ENCODE measurements around the gene TMEM131. TPM values are rescaled to one million over a fixed set of nuclear protein-coding genes. Genes with fewer than 3 reads are reported as not detected.

TMEM131 gene
- total RNA-seq, 4 donors from 2014 or later, result 78.4 to 86.4 (median 80.5) TPM

GRCh38 chr2:97760480-97761049 lies 235.2 kb downstream of the TMEM131 start:
- TF ChIP-seq, protein P1, sequence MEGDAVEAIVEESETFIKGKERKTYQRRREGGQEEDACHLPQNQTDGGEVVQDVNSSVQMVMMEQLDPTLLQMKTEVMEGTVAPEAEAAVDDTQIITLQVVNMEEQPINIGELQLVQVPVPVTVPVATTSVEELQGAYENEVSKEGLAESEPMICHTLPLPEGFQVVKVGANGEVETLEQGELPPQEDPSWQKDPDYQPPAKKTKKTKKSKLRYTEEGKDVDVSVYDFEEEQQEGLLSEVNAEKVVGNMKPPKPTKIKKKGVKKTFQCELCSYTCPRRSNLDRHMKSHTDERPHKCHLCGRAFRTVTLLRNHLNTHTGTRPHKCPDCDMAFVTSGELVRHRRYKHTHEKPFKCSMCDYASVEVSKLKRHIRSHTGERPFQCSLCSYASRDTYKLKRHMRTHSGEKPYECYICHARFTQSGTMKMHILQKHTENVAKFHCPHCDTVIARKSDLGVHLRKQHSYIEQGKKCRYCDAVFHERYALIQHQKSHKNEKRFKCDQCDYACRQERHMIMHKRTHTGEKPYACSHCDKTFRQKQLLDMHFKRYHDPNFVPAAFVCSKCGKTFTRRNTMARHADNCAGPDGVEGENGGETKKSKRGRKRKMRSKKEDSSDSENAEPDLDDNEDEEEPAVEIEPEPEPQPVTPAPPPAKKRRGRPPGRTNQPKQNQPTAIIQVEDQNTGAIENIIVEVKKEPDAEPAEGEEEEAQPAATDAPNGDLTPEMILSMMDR (IDR thresholded peaks at IDR 0.05), result no peak
- TF ChIP-seq POLR2AphosphoS5 (IDR thresholded peaks at IDR 0.05), result no peak
- TF ChIP-seq EP300 (IDR thresholded peaks at IDR 0.05; ENCODE audit: low read depth), result no peak
- no peak for TF ChIP-seq POLR2A (IDR thresholded peaks at IDR 0.05)
- no peak overlapping the region for H3K27ac ChIP-seq
- WGBS, 2 donors (ENCODE audit: low coverage in 1 of 2), result 80 to 97% methylated on average over 1 to 17 of the region's 17 CpGs
- intact Hi-C loops (cut with DNase I; ENCODE audit: low total_unique reads) (no loop called here), in situ Hi-C loops (cut with MboI; ENCODE audit: low pct_ligation_motif_present in 1 of 4, low pct_unique_long_range_greater_than_20kb in 1 of 4, low sequenced_read_pairs in 3 of 4) (no loop called here)
- no peak for DNase-seq
- H3K4me3 ChIP-seq, result no peak overlapping the region
- H3K4me1 ChIP-seq, result no peaks in the 10 kb centered on the region
- peaks cover 0 to 66% (median 18%) of the 10 kb centered on the region in 4 donors for H3K36me3 ChIP-seq
- H3K9me3 ChIP-seq, result no peaks in the 10 kb centered on the region
- no peaks in the 10 kb centered on the region for H3K27me3 ChIP-seq

- Histone ChIP-seq H3K9me3 (no peaks in the 10 kb centered on the region), H3K4me1 (no peaks in the 10 kb centered on the region), H3K27me3 (no peaks in the 10 kb centered on the region), H3K27ac (no peak overlapping the region), H3K36me3 (peaks cover 0 to 60% (median 14%) of the 10 kb centered on the region in 4 donors), H3K4me3 (no peak overlapping the region)
- DNase-seq, result no peak
- 86 to 89% methylated on average over 7 to 9 of the region's 9 CpGs for WGBS, 2 donors (ENCODE audit: low coverage in 1 of 2)
- intact Hi-C loops (cut with DNase I; ENCODE audit: low total_unique reads), result no loop called here
- TF ChIP-seq POLR2AphosphoS5 (IDR thresholded peaks at IDR 0.05), result no peak
- TF ChIP-seq, protein P1 (IDR thresholded peaks at IDR 0.05), result no peak
- in situ Hi-C loops (cut with MboI; ENCODE audit: low pct_ligation_motif_present in 1 of 4, low pct_unique_long_range_greater_than_20kb in 1 of 4, low sequenced_read_pairs in 3 of 4), result no loop called here
Measured at GRCh38 chr2:97759727-97760407, 235.9 kb downstream of the TMEM131 start.

DNA sequence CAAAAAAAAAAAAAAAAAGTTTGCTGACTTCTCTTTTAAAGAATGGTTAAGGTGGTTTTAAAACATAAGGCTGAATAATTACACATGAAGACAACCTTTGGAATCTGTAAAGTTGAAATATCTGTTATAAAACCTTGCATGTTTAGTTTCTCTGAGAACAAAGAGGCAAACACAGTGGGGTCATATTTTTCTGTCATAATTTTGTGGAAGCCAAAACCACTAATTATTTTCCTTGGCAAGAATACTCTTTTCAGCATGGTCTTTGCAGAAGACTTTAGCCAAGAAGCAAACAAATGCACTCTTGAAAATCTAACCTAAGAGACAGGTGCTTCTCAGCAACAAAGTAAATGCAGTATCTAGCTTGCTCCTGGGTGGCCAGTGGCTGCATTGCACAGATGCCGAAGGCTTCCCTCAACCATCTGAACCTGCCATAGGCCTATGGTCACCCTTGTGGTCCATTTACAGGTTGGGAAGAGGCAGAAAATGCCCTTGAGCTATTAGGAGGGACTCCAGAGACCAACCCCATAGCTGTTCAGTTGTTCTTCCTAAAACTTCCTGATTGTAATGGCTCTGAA lies 237.5 kb downstream of the TMEM131 start:
- Histone ChIP-seq H3K36me3 (peaks cover 0 to 50% (median 14%) of the 10 kb centered on the region in 4 donors), H3K9me3 (no peaks in the 10 kb centered on the region), H3K4me1 (no peaks in the 10 kb centered on the region), H3K27ac (no peak overlapping the region), H3K4me3 (no peak overlapping the region), H3K27me3 (no peaks in the 10 kb centered on the region)
- TF ChIP-seq EP300 (IDR thresholded peaks at IDR 0.05; ENCODE audit: low read depth), result no peak
- TF ChIP-seq, protein P1 (IDR thresholded peaks at IDR 0.05), result no peak
- TF ChIP-seq POLR2AphosphoS5 (IDR thresholded peaks at IDR 0.05), result no peak
- TF ChIP-seq POLR2A (IDR thresholded peaks at IDR 0.05), result no peak
- in situ Hi-C loops (cut with MboI; ENCODE audit: low pct_ligation_motif_present in 1 of 4, low pct_unique_long_range_greater_than_20kb in 1 of 4, low sequenced_read_pairs in 3 of 4), result no loop called here
- intact Hi-C loops (cut with DNase I; ENCODE audit: low total_unique reads), result no loop called here
- no peak for DNase-seq
- WGBS, 2 donors (ENCODE audit: low coverage in 1 of 2), result 81% methylated on average over 1 of the region's 1 CpG; no CpG with 5 or more reads in 1 of the 2 donors

DNA sequence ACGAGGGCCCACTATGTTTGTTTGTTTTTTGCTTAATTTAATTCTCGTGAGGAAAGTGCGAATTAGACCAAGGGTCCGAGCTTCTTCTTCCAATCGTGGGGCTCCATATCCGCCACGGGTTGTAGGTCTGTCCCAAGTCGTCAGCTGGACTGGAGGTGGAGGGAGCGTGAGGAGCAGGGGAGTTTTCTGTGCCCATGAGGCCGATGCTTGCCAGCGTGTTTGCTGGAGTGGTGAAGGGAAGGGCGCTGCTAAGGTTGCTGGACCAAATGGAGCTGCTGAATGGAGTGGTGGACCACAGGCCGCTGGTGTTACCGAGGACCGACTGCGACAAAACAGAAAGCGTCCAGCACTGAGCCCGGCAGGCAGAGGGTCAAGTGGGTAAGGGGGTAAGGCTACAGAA lies 238.7 kb downstream of the TMEM131 start:
- H3K27me3 ChIP-seq, result no peaks in the 10 kb centered on the region
- H3K4me3 ChIP-seq, result no peak overlapping the region
- H3K9me3 ChIP-seq, result no peaks in the 10 kb centered on the region
- DNase-seq, result no peak
- 91 to 92% methylated on average over 4 to 18 of the region's 18 CpGs for WGBS, 2 donors (ENCODE audit: low coverage in 1 of 2)
- peaks cover 0 to 50% (median 14%) of the 10 kb centered on the region in 4 donors for H3K36me3 ChIP-seq
- intact Hi-C loops (cut with DNase I; ENCODE audit: low total_unique reads) (no loop called here), in situ Hi-C loops (cut with MboI; ENCODE audit: low pct_ligation_motif_present in 1 of 4, low pct_unique_long_range_greater_than_20kb in 1 of 4, low sequenced_read_pairs in 3 of 4) (no loop called here)
- TF ChIP-seq, protein P1 (IDR thresholded peaks at IDR 0.05), result no peak
- no peak for TF ChIP-seq POLR2A (IDR thresholded peaks at IDR 0.05)
- no peak for TF ChIP-seq EP300 (IDR thresholded peaks at IDR 0.05; ENCODE audit: low read depth)
- TF ChIP-seq POLR2AphosphoS5 (IDR thresholded peaks at IDR 0.05), result no peak
- H3K27ac ChIP-seq, result no peak overlapping the region
- H3K4me1 ChIP-seq, result no peaks in the 10 kb centered on the region

All from transverse colon (tissue), 4 donors.